Heart left ventricle (tissue), 16 donors: Measurements from ENCODE around the gene POLR1A. TPM values are rescaled to one million over a fixed set of nuclear protein-coding genes. Genes with fewer than 3 reads are reported as not detected.

Experiments used
- ATAC-seq, 4 donors: fragments of 200-7000 bp; cut with Tn5 transposase; one replicate each; pipeline ENCODE4 v1.9.1; 2020 to 2022; ENCODE audit warnings: moderate library complexity in 4 of 4, mild to moderate bottlenecking in 3 of 4, moderate number of reproducible peaks in 1 of 4
- DNase-seq, 5 donors: peaks; one replicate each; pipeline ENCODE4 v3.0.0-alpha.2; 2020
- H3K27ac ChIP-seq, 12 donors: fragments of 200-600 bp; sonication (generic) in 4 of 12; one replicate each; pipeline versions ENCODE4 v1.5.0 to v1.8.0; 2016 to 2022; ENCODE audit warnings: mild to moderate bottlenecking in 2 of 12
- H3K27me3 ChIP-seq, 9 donors: fragments of 200-600 bp; sonication (generic) in 2 of 9; one replicate each; pipeline versions ENCODE4 v1.5.1 to v1.8.0; 2016 to 2022; ENCODE audit warnings: mild to moderate bottlenecking in 3 of 9
- H3K36me3 ChIP-seq, 9 donors: fragments of 200-600 bp; sonication (generic) in 2 of 9; one replicate each; pipeline versions ENCODE4 v1.5.0 to v1.8.0; 2018 to 2022; ENCODE audit warnings: mild to moderate bottlenecking in 2 of 9
- H3K4me1 ChIP-seq, 12 donors: fragments of 200-600 bp; sonication (generic) in 4 of 12; one replicate each; pipeline versions ENCODE4 v1.5.0 to v1.8.0; 2016 to 2022; ENCODE audit warnings: mild to moderate bottlenecking in 3 of 12
- H3K4me3 ChIP-seq, 12 donors: fragments of 200-600 bp; sonication (generic) in 4 of 12; one replicate each; pipeline versions ENCODE4 v1.5.0 to v1.8.0; 2017 to 2022; ENCODE audit warnings: mild to moderate bottlenecking in 9 of 12, moderate library complexity in 4 of 12
- H3K9me3 ChIP-seq, 12 donors: fragments of 200-600 bp; sonication (generic) in 4 of 12; one replicate each; pipeline versions ENCODE4 v1.5.0 to v1.8.0; 2016 to 2022; ENCODE audit warnings: mild to moderate bottlenecking in 1 of 12
- POLR2A ChIP-seq, 2 donors: fragments of 450-650 bp; IDR thresholded peaks; one replicate each; pipeline ENCODE4 v1.6.1; 2017; ENCODE audit warnings: antibody characterized with exemption in 2 of 2, mild to moderate bottlenecking in 2 of 2, moderate library complexity in 2 of 2
- intact Hi-C, 10 donors: fragments of 100-400 bp; cut with DNase I; formaldehyde crosslinking; loops; one replicate each; pipeline versions ENCODE4 v1.11.1 to v1.14.2; 2022
- polyA plus RNA-seq, 2 donors: library from polyadenylated mRNA; stranded (reverse); fragments of 200-250 nt; gene quantifications; one replicate each; pipeline ENCODE4 v1.2.3, GENCODE V29; 2013
- total RNA-seq, 9 donors: library from RNA; depleted of rRNA in 2 of 9; stranded (reverse); fragments of >200 nt in 2 of 9; fragmentation: NEBNext Ultra II Directional in 3 of 9; extraction: Animal tissue kit (Norgen Biotek cat#: 25700) in 3 of 9; gene quantifications; one replicate each; pipeline versions ENCODE4 v1.1.0 to v1.2.4, GENCODE V29; 2016 to 2023
- TF ChIP-seq, protein P1 (sequence below), 12 donors: fragments of 200-600 bp; sonication (generic) in 4 of 12; IDR thresholded peaks; one replicate each; pipeline versions ENCODE4 v1.5.0 to v1.8.0; 2018 to 2022; ENCODE audit warnings: antibody characterized with exemption in 12 of 12, mild to moderate bottlenecking in 5 of 12
- donor health status: ischemic (EF 13 %, LVEDD 7.1; RV severe dilation, severe dysfunction).
- donor health status: healthy with polysubstance abuse.
- donor health status: DM: no; HTN: yes; CAD: no.
- donor health status: DM: no; HTN: no; CAD: no.
- donor health status: ischemic (EF 25% LVEDD 6.9; RV normal size, moderate dysfunction).
- donor health status: ischemic (EF 25% LVEDD 5.7; RV mildly dilated, moderate dysfunction).
- donor health status: healthy.
- donor health status: DM: yes; HTN: yes; CAD: no.
- donor health status: ischemic (EF 35%, LVEDD 5.7; RV mildly dilated, moderate dysfunction).
- donor health status: nonischemic (EF 11% LVEDD 7.7; RV severe dilation, severe dysfunction).
- donor health status: DM: yes; HTN: yes; CAD: no.
- donor health status: PGD.
- donor health status: ischemic (EF 29% LVEDD 5.4; RV normal size, mild dysfunction).
- donor health status: nonischemic (EF 23%, LVEDD 6.1; RV moderate dilation, normal function).

Gene POLR1A
- total and polyA plus RNA-seq, 11 donors: 4.2 to 25.4 (median 17.7) TPM

- Histone ChIP-seq H3K36me3 (no peaks in the 10 kb centered on the region), H3K4me1 (peaks cover 0 to 10% (median 2%) of the 10 kb centered on the region in 12 donors), H3K27me3 (peaks cover 0 to 37% (median 0%) of the 10 kb centered on the region in 9 donors), H3K4me3 (no peak overlapping the region), H3K27ac (no peak overlapping the region), H3K9me3 (peaks cover 0 to 10% (median 0%) of the 10 kb centered on the region in 12 donors)
- ATAC-seq (no peak), DNase-seq (no peak)
- TF ChIP-seq POLR2A (IDR thresholded peaks at IDR 0.05): no peak
- TF ChIP-seq, protein P1, sequence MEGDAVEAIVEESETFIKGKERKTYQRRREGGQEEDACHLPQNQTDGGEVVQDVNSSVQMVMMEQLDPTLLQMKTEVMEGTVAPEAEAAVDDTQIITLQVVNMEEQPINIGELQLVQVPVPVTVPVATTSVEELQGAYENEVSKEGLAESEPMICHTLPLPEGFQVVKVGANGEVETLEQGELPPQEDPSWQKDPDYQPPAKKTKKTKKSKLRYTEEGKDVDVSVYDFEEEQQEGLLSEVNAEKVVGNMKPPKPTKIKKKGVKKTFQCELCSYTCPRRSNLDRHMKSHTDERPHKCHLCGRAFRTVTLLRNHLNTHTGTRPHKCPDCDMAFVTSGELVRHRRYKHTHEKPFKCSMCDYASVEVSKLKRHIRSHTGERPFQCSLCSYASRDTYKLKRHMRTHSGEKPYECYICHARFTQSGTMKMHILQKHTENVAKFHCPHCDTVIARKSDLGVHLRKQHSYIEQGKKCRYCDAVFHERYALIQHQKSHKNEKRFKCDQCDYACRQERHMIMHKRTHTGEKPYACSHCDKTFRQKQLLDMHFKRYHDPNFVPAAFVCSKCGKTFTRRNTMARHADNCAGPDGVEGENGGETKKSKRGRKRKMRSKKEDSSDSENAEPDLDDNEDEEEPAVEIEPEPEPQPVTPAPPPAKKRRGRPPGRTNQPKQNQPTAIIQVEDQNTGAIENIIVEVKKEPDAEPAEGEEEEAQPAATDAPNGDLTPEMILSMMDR (IDR thresholded peaks at IDR 0.05): no peak
- intact Hi-C loops: loop anchor here in 1 of 10 donors (10.0 kb wide), 1 partner anchor 63 kb away; no protein-coding TSS in a partner anchor
Observed at GRCh38 chr2:85971366-85971765, 134.3 kb downstream of the POLR1A start.

Other genes starting within 250 kb of the POLR1A start
- gene ST3GAL5, start 216.9 kb downstream of the POLR1A start, total RNA-seq: 10 to 100 TPM in 2 of 9 donors, 1 to 10 TPM in 7; 2.0 to 21.1 (median 4.0) TPM
- 1 to 10 TPM; 3.2 to 4.3 TPM for gene ST3GAL5, start 216.9 kb downstream of the POLR1A start, polyA plus RNA-seq
- gene PTCD3, start 349 bp upstream of the POLR1A start, total RNA-seq: 100 to 1,000 TPM in 8 of 9 donors, 10 to 100 TPM in 1; 99.3 to 210 (median 125) TPM
- gene PTCD3, start 349 bp upstream of the POLR1A start, polyA plus RNA-seq: 10 to 100 TPM; 25.0 to 46.4 TPM
- gene IMMT, start 89.6 kb upstream of the POLR1A start, total RNA-seq: 100 to 1,000 TPM; 180 to 315 (median 231) TPM
- gene IMMT, start 89.6 kb upstream of the POLR1A start, polyA plus RNA-seq: 100 to 1,000 TPM in 1 of 2 donors, 10 to 100 TPM in 1; 62.0 to 169 TPM
- 100 to 1,000 TPM in 3 of 9 donors, 10 to 100 TPM in 6; 32.8 to 159 (median 79.3) TPM for gene MRPL35, start 93.6 kb upstream of the POLR1A start, total RNA-seq
- 10 to 100 TPM; 51.6 to 90.5 TPM for gene MRPL35, start 93.6 kb upstream of the POLR1A start, polyA plus RNA-seq
- gene REEP1, start 231.7 kb upstream of the POLR1A start, total RNA-seq: 10 to 100 TPM; 16.0 to 43.4 (median 27.6) TPM
- gene REEP1, start 231.7 kb upstream of the POLR1A start, polyA plus RNA-seq: 10 to 100 TPM; 13.6 to 36.1 TPM